ENCODE data around the gene CKMT1A. TPM values are rescaled to one million over a fixed set of nuclear protein-coding genes. Genes with fewer than 3 reads are reported as not detected.
"Not testable (repeated sequence)": the region's sequence is repeated elsewhere in the genome, so short reads cannot be mapped to it uniquely, and the experiment has no call there.

Gene CKMT1A
- total RNA-seq, 1 donor from 2014 or later = 1.9 TPM

DNA sequence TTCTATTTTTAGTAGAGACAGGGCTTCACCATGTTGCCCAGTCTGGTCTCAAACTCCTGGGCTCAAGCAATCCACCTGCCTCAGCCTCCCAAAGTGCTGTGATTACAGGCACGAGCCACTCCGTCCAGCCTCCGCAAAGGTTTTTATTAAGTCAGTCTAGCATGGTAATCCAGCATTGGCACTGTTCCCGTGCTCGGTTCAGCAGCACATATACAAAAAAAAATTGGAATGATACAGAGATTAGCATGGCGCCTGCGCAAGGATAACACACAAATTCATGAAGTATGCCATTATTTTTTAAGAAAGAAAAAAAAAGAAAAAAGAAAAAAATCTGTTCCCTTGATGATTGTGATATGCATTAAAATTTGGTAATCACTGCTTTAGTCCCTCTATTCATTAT lies 8.5 kb downstream of the CKMT1A start:
- intact Hi-C loops (cut with DNase I) = no loop called here
- Histone ChIP-seq H3K4me1 (no peaks in the 10 kb centered on the region), H3K36me3 (no peaks in the 10 kb centered on the region), H3K4me3 (no peak overlapping the region), H3K27me3 (no peaks in the 10 kb centered on the region), H3K27ac (no peak overlapping the region), H3K9me3 (no peaks in the 10 kb centered on the region)
- TF ChIP-seq, protein P1, sequence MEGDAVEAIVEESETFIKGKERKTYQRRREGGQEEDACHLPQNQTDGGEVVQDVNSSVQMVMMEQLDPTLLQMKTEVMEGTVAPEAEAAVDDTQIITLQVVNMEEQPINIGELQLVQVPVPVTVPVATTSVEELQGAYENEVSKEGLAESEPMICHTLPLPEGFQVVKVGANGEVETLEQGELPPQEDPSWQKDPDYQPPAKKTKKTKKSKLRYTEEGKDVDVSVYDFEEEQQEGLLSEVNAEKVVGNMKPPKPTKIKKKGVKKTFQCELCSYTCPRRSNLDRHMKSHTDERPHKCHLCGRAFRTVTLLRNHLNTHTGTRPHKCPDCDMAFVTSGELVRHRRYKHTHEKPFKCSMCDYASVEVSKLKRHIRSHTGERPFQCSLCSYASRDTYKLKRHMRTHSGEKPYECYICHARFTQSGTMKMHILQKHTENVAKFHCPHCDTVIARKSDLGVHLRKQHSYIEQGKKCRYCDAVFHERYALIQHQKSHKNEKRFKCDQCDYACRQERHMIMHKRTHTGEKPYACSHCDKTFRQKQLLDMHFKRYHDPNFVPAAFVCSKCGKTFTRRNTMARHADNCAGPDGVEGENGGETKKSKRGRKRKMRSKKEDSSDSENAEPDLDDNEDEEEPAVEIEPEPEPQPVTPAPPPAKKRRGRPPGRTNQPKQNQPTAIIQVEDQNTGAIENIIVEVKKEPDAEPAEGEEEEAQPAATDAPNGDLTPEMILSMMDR (IDR thresholded peaks at IDR 0.05) = no peak
- ATAC-seq (no peak), DNase-seq (no peak)

DNA sequence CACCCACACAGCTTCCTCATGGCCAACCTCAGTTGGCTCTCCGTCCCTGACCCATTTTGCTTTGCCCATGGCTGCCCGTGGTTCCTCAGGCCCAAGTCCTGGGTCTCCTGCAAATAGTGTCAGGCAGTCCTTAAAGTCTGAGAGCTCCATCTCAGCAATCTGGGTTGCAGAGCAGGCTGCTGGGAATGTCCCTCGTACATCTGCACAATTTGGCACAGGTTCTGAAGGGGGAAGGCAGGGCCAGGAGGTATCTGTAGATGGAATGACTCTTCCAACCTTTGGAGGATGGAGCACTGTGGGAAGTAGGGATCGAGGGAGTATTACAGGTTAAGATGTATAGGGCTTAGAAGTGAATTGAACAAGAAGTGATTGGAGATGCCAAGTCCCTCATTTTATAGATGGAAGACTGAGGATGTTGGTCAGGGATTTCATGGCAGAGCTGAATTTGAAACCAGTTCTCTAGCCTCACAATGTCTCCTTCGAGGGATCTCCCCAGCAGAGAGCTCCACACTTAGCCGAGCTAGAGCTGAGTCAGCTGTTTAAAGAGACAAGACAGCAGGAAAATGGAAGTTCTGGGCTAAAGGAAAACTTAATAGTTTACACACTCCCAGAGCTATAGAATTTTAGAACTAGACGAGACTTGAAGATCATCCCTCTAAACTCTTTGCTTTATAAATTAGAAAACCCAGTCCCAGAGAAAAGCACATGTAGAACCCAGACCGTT lies 9.2 kb downstream of the CKMT1A start:
- DNase-seq = no peak
- Histone ChIP-seq H3K4me3 (no peak overlapping the region), H3K27me3 (no peaks in the 10 kb centered on the region), H3K27ac (no peak overlapping the region), H3K9me3 (no peaks in the 10 kb centered on the region), H3K36me3 (no peaks in the 10 kb centered on the region), H3K4me1 (no peaks in the 10 kb centered on the region)
- TF ChIP-seq, protein P1 (IDR thresholded peaks at IDR 0.05) = no peak
- no peak for ATAC-seq
- intact Hi-C loops (cut with DNase I) = no loop called here

DNA sequence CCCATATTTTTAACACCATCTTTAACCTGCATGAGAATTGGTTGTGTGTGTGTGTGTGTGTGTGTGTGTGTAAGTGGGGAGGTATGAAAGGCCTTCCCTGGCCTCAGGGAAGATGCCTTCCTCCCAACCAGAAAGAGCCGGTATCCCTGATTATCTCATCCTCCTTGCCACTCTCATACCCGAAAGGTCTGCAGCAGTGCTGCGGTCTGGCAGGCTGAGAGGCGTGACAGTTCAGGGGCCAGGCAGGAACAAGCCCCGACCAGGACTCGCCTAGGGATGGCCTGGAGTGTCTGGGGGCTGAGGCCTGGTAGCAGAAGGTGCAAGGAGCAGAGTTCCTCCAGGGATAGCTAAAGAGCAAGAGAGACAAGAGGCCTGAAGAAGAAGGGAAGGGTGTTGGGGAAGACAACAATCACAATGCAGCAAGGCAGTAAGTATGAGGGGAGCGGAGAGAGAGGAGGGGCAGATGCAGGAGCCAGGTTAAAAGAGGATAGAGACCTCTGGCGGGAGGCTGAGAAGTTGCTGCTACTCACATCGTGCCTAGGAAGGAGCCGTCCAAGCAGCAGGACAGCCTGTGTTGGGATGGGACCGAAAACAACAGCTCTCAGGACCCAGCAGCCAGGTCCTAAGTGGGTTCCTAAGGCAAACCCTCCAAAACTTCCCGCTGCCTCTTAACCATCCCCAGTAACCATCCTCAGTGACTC lies 16.9 kb downstream of the CKMT1A start:
- H3K4me1 ChIP-seq; H3K27ac ChIP-seq; H3K4me3 ChIP-seq; H3K27me3 ChIP-seq; ATAC-seq; DNase-seq; H3K9me3 ChIP-seq; H3K36me3 ChIP-seq; intact Hi-C loops (cut with DNase I): not testable (repeated sequence)

DNA sequence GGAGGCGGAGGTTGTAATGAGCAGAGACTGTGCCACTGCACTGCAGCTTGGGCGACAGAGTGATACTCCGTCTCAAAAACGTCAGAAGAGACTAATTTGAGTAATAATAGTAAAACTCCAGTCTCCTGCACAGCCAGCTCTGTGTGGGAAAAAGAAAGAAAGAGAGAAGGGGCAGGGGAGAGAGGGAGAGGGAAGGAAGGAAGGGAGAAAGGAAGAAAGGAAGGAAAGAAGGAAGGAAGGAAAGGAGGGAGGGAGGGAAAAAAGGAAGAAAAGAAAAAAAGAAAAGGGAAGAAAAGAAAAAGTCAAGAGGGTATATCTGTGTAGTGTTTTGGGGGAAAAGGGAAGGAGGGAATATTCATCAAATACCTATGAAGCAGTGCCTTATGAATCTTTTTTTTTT lies 29.5 kb downstream of the CKMT1A start:
- Histone ChIP-seq H3K27me3 (no peaks in the 10 kb centered on the region), H3K36me3 (no peaks in the 10 kb centered on the region), H3K9me3 (no peaks in the 10 kb centered on the region), H3K27ac (no peak overlapping the region), H3K4me3 (no peak overlapping the region), H3K4me1 (no peaks in the 10 kb centered on the region)
- intact Hi-C loops (cut with DNase I) = no loop called here
- ATAC-seq (no peak), DNase-seq (no peak)
- TF ChIP-seq, protein P1 (IDR thresholded peaks at IDR 0.05) = no peak

DNA sequence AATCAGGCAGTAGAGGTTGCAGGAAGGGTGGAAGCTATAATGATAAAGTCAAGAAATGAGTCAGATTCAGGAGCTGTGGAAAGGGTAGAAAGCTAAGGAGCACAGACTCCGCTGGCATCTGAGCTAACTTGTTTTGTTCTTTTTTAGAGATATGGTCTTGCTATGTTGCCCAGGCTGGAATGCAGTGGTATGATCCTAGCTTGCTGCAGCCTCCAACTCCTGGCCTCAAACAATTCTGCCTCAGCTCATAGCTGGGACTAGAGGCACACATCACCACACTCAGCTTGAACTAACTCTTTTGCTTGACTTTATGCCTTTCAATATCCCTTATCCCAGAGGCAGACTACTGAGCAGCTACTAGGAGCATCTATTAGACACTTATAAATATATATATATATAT lies 32.6 kb downstream of the CKMT1A start:
- H3K4me1 ChIP-seq; H3K27me3 ChIP-seq; H3K4me3 ChIP-seq; H3K9me3 ChIP-seq; H3K27ac ChIP-seq; intact Hi-C loops (cut with DNase I); DNase-seq; ATAC-seq; H3K36me3 ChIP-seq: not testable (repeated sequence)

DNA sequence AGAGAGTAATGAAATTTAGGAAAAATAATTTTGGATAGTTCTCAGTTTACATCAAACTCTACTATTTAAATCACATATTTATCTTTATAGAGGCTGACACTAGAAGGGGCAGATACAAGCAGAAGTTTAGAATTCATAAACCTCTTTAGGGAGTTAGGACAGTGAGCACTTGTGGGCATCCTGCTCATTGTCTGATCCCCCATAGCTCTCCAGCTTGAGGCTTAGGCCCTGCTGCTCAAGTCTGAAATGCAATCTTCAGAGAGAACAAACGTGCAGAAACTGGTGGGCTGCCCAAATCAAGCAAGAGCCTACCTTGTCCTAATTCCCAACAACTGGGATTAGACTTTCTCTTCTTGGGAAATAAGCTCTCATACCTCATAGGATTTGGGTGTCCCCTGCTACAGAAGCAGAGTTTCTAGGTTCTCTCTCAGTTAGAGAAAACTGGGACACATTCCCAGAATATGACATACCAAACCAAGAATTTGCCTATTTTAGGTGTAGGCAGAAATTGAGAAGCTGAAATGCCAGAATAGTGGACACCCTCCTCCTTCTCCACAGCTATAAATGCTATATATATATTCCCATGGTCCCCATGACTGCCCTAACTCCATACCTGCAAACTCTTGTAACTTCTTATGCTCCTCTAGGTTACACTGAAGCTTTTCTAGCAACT lies 34.5 kb downstream of the CKMT1A start:
- H3K4me1 ChIP-seq; H3K36me3 ChIP-seq; ATAC-seq; H3K9me3 ChIP-seq; H3K4me3 ChIP-seq; intact Hi-C loops (cut with DNase I); DNase-seq; H3K27me3 ChIP-seq; H3K27ac ChIP-seq: not testable (repeated sequence)

DNA sequence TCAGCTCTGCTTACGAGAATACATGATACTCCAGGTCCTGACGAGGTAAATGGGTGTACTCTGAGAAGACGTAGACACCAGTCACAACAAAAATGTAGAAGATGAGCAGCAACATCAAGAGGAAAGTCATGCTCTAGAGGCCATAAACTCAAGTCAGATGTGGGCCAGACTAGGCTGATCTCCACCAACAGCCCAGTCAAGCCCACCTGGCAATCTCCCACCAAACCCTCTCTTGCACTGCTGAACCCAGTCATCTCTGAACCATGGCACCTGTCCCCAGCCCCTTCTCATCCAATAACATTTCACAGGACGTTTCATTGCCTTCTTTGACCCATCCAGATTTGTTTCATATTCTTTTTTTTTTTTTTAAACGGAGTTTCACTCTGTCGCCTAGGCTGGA lies 41.8 kb downstream of the CKMT1A start:
- Histone ChIP-seq H3K9me3 (no peaks in the 10 kb centered on the region), H3K27me3 (no peaks in the 10 kb centered on the region), H3K27ac (no peak overlapping the region), H3K36me3 (no peaks in the 10 kb centered on the region), H3K4me3 (no peak overlapping the region), H3K4me1 (no peaks in the 10 kb centered on the region)
- no peak for DNase-seq
- TF ChIP-seq, protein P1 (IDR thresholded peaks at IDR 0.05) = no peak
- ATAC-seq = no peak
- intact Hi-C loops (cut with DNase I) = no loop called here

- peak within 1 kb of the TSS; percentile 86 for H3K4me3 ChIP-seq
- intact Hi-C loops (cut with DNase I); H3K36me3 ChIP-seq; H3K27me3 ChIP-seq; H3K9me3 ChIP-seq: not testable (repeated sequence)
- peaks cover 39% of the 10 kb centered on the region for H3K4me1 ChIP-seq
- DNase-seq = peak; percentile 98
- peak within 1 kb of the TSS; percentile 96 for H3K27ac ChIP-seq
- ATAC-seq = peak; percentile 98
These were observed 52.7 kb downstream of the CKMT1A start, which contains the start of gene PDIA3 for GRCh38 chr15:43746245-43746902. PDIA3 (plus strand) TSS chr15:43746438; CDS start chr15:43746540, 102 bp downstream.

- H3K27me3 ChIP-seq; intact Hi-C loops (cut with DNase I); DNase-seq; H3K9me3 ChIP-seq: not testable (repeated sequence)
- Histone ChIP-seq H3K4me1 (peaks cover 44% of the 10 kb centered on the region), H3K4me3 (peak overlapping the region; percentile 86), H3K27ac (peak overlapping the region; percentile 96), H3K36me3 (peaks cover 12% of the 10 kb centered on the region)
- ATAC-seq = peak; percentile 55
These were observed 53.2 kb downstream of the CKMT1A start for GRCh38 chr15:43746903-43747309.
